ENCODE results near the gene VPS33B.

GRCh38 chr15:90990446-90990845 is 31.9 kb downstream of the VPS33B start:
- no peak for TF ChIP-seq CTCF (IDR thresholded peaks at IDR 0.05)
- no peak for TF ChIP-seq POLR2A (IDR thresholded peaks at IDR 0.05)

Measured in testis (tissue), 2 donors.